ENCODE results near the gene RAN. TPM values are rescaled to one million over a fixed set of nuclear protein-coding genes. Genes with fewer than 3 reads are reported as not detected.
"Not testable (repeated sequence)": the region's sequence is repeated elsewhere in the genome, so short reads cannot be mapped to it uniquely, and the experiment has no call there.

RAN gene
- total RNA-seq = 894 and 920 TPM in 2 replicates

DNA sequence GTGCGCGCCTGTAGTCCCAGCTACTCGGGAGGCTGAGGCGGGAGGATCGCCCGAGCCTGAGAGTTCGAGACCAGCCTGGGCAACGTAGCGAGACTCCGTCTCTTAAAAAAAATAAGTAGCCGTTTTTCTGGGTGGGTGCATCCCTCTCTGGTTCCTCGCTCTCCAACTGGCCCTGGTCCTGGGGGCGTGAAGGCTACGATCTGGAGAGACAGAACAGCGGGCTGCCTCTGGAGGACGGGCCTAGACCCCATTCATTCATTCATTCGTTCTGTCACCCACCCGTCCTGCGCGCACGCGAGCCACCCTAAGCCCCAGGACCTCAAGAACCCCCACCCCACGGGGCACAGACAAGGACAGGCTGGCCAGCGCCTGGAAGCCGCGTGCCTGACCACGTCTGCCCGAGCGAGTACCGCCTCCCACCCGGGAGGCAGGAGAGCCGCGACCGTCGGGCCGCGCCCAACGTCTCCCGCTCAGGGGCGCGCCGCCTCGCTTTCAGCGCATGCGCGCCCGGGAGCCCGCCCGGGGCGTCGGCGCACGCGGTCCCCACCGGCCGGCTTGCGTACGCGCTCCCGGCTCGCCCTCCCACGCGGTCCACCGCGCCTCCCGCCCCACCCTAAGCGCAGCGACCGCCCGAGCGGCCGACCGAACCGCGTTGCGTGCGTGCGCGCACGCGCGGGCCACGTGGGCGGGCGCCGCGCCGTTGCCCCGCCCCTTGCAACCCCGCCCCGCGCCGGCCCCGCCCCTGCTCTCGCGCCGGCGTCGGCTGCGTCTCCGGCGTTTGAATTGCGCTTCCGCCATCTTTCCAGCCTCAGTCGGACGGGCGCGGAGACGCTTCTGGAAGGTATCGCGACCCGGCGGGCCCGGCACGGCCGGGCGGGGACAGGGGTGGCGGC lies at the start of gene RAN:
TSS of gene RAN (plus strand) at position 781 of the 893 bp plus-strand sequence. CDS start 528 bp downstream, outside the sequence.
- intact Hi-C loops (cut with micrococcal nuclease) = loop anchor here (1.0 to 10.0 kb wide), 11 partner anchors 9 to 1317 kb away; partner anchors contain the start of genes EP400, PUS1, SFSWAP and STX2

DNA sequence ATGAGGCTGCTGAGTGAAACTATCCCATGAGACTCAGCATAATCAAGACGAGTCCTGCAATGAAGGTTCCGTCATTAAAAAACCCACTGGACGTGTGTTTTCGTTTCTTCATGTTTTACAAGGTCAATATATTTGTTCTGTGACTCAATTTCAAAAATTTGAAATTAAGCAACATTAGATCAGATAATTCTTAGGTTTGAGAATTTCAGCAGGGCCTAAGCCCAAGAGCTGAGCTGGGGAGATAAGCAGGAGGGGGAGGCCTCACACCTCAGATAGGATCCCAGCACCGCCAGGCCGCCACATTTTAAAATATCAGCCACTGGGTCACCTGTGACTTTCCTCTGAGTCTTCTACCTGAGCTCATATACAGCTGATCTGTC lies 46.1 kb upstream of the RAN start:
- intact Hi-C loops (cut with micrococcal nuclease) = no loop called here

DNA sequence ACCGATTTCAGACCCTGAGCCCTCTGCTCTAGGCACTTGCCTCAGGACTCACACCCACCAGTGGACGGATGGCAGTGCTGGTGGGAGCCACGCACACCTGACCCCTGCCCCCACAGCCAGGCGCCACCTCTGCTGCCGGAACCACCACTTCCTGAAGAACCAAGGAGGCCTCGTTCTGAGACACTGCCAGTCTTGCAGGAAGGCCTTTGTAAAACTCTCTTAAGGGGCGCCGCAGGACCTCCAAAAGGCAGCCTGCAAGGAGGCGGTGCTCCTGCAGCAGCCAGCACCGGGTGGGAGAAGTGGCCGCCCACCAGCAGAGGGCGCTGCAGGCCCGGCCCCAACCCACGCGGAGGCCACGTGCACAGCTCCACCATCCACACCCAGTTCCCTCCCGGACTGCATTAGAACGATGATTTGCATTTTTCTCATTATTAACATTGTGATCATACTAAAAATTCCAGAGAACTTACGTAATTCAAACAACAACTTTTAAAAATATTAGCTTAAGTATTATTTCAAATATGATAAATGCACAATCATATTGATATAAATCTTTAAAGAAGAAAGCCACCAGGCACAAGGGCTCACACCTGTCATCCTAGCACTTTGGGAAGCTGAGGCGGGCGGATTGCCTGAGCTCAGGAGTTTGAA lies 45.6 kb upstream of the RAN start:
- intact Hi-C loops (cut with micrococcal nuclease) = no loop called here

DNA sequence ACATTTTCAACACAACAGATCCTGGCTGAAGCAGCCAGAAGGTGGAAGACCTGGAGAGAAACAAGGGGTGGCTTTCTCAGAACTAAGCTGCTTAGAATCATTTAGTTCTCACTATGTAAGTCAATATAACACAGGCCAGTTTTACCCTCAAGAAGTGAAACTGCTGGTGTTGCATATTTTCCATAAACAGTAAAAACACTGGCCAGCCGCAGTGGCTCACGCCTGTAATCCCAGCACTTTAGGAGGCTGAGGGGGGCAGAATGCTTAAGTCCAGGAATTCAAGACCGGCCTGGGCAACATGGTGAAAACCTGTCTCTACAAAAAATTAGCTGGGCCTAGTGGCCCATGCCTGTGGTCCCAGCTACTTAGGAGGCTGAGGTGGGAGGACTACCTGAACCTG lies 44.4 kb upstream of the RAN start:
- intact Hi-C loops (cut with micrococcal nuclease) = loop anchor here (1.0 kb wide), 1 partner anchor 11 kb away; no protein-coding TSS in a partner anchor

DNA sequence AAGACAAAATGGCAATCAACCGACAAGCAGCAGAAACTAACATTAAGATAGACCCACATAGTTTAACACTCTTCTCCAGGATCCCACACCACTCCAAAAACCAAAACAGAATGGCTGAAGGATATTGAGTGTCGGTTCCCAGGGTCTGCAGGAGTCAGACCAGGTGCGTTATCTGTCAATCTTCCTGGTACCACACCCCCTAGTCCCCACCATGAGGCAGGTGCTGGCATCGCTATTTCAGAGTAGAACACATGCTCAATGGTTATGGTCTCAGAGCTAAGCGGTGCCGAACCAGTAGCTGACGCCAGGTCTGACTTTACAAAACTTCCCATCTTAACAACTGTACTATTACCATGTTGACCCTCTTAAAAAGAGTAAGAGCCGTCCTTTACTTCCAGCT lies 43.0 kb upstream of the RAN start:
- intact Hi-C loops (cut with micrococcal nuclease) = no loop called here

DNA sequence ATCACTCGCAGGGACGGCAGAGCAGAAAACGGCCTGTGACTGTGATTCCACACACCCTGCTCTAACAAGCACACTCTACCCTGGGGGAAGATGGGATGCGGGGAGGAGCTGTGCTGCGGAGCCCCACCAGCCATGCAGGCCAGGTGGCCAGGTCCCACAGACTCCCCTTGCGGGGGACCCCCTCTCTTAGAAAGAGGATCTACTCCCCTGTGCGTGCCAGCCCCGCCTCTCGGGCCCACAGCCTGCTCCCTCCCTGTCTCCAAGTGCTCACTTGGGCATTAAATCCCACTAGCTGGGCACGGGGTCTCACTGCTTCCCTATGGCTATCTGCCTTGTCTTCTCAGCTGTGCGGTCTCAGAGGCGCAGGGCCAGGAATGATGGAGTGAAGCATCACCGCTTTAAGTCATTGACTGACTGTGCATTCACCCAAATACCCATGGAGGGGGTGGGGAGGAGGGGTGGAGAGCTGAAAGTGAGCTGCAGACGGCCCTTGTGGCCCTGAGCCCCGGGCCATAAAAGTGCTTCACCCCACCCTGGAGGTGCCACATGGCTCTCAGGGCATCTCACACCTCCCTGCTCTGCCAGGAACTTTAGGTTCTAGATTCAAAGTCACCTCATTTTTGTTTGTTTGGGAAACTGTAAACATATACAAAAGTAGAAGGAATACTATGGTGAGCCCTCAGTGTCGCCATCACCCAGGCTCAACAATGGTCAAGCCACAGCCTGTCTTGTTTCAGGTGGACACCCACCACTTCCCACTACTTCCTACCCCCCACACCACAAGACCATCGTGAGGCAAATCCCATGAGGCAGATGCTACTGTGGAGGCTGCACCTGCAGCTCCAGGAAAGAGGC lies 42.2 kb upstream of the RAN start:
- intact Hi-C loops (cut with micrococcal nuclease) = no loop called here

DNA sequence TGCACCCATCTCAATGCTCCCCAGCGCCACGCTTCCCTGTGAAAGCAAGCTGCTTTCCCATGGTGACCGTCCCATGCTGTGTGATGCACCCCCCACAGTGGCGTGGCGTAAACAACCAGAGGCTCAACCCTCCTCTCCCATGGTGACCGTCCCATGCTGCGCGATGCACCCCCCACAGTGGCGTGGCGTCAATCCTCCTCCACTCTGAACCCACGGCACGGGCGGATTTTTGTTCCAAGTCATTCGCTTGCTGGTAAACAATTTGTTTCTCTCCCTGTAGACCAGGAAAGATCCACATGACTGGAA lies 41.7 kb upstream of the RAN start:
- intact Hi-C loops (cut with micrococcal nuclease) = no loop called here

DNA sequence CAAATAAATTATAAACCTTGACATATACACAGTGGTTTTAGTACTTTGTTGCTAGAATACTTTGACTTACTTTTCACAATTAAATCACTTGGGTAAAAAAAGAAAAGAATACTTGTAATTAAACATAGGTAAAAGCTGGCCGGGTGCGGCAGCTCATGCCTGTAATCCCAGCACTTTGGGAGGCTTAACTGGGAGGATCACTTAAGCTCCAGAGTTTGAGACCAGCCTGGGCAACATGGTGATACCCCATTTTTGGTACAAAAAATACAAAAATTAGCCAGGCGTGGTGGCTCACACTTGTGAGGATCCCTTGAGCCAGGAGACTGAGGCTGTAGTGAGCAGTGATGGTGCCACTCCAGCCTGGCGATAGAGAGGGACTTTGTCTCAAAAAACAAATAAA lies 40.6 kb upstream of the RAN start:
- intact Hi-C loops (cut with micrococcal nuclease) = no loop called here

DNA sequence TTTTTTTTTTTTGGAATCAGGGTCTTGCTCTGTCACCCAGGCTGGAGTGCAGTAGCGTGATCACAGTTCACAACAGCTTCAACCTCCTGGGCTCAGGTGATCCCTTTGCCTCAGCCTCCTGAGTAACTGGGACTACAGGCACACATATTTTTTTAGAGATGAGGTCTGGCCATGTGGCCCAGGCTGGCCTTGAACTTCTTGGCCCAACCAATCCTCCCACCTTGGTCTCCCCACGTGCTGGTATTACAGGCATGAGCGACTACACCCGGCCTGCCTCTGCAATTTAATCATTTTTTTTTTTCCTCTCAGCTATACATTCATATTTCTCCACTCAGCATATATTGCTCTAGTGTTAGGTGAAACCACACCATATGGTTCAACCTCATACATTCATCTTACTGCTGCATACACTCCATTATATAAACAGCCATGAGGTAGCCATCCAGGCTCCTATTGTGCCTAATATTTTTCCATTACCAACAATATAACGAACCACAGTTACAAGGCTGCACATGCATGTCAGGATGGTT lies 39.9 kb upstream of the RAN start:
- intact Hi-C loops (cut with micrococcal nuclease) = no loop called here

DNA sequence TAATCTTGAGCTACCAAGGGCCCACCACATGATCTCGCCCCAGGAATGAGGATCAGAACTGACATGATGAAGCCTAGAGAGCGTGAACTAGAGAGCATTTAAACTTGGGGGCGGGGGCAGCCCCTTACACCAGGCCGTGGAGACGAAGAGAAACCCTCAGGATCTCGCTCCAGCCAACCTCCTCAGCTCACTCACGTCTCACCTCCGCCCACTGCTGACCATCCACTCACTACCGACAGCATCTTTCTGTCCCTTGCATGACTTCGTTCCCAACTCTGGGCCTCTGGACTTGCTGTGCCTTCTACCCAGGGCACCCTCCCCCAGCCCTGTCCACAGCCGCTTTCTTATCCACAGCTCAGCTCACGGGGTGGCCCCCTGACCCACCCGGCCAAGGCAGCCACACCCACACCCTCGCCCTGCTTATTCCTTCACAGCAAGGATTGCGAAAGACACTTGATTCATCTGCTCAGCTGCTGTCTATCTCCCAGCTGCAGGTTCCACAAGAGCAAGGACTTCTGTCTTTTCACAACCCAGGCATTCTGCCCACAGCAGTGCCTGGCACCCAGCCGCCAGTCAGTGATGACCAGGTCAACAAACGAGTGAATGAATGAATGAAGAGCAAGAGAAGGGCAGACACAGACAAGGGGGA lies 39.2 kb upstream of the RAN start:
- intact Hi-C loops (cut with micrococcal nuclease) = no loop called here

DNA sequence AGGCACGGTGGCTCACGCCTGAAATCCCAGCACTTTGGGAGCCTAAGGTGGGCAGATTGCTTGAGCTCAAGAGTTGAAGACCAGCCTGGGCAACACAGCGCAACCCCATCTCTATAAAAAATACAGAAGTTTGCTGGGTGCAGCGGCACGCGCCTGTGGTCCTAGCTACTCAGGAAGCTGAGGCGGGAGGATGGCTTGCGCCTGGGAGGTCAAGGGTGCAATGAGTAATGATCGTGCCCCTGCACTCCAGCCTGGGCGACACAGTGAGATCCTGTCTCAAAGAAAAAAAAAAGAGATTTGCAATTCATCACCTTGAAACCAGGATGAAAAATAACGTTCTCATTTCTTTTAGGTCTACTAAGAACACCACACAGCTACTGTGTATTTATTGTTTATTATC lies 36.9 kb upstream of the RAN start:
- intact Hi-C loops (cut with micrococcal nuclease) = loop anchor here (5.0 kb wide), 1 partner anchor 73 kb away; no protein-coding TSS in a partner anchor

DNA sequence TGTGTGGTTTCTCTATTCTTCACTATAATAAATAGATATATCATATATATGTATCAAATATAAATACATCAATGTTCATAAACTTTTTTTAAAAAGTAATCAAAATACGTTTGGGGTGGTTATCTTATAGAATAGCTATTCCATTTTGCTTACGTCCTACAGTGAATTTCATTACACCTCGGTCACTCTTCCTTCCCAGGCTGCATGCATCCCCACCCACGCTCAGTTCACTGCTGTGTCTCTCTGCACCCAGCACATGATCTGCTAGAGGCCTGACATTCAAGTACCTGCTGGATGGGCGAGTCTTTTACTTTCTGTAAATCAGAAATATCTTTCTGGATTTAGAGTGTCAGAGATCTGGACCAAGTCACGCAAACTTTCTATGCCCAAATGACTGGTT lies 36.4 kb upstream of the RAN start:
- intact Hi-C loops (cut with micrococcal nuclease) = loop anchor here (5.0 kb wide), 1 partner anchor 73 kb away; no protein-coding TSS in a partner anchor

DNA sequence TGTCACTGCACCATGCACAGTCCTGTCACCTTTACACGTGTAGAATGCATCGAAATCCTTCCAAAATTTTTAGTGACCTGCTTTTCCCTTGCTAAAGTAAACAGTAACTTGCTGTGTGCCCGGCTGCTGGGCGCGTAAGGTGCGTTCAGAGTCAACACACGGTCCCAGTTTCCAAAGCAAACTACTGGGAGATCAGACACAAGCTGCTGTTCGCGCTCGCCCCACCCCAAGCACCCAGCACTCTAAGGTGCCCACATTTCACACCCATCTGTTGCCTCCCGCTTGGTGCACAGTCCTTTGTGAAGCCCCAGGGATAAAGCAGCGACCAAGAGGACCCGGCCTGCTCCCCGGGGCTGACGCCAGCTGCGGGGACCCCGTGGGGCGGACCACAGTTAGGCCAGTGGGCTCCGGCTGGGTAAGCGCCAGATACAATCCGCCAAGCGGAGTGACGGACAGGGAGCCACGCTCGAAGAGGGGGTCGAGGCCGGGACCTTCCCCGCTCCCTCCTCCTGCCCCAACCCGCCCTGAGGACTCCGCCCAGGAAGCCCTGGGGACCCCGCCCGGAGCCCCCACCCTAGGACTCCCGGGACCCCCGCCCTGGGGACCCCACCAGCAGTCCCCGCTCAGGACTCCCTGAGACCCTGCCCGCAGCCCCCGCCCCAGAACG lies 33.4 kb upstream of the RAN start:
- intact Hi-C loops (cut with micrococcal nuclease) = loop anchor here (1.0 to 5.0 kb wide), 4 partner anchors 11 to 1110 kb away; partner anchors contain the start of gene EP400

DNA sequence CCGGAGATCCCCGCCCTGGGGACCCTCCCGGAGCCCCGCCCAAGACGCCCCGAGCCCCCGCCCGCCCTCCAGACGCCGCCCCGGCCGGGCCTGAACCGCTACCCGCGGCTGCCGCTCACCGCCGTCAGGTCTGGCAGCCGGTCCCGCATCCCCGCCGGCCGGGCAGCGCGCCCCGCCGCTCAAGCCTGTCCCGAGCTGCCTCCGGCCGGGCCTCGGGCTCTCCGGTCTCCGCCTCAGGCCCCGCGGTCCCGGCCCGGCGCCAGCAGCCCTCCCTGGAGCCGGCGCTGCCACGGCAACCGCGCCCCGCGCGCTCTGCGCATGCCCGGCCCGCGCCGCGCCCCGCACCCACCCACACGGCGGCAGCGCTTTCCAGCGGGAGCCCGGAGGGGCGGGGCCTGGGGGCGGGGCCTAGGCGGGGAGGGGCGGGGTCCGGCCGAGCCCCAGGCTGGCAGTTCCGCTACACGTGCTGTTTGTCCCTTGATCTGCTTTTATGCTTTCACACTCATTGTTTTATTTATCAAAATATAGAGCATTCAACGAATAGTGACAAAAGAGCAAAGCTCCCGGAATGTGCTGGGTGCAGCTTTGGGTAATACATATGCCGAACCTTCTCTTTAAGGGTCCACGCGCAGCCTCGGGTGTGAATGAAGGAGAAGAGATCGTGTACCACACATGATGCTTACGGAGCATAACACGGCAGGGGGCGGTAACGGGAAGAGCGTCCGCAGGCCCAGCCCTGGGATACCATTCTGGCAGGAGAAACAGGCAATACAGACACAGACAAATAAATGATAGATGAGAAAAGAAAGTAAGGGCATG lies 32.7 kb upstream of the RAN start, which contains the start of gene STX2:
TSS of gene STX2 (minus strand) at position 300 of the 819 bp plus-strand sequence. CDS start at position 149, 151 bp downstream.
- intact Hi-C loops (cut with micrococcal nuclease) = loop anchor here (1.0 to 5.0 kb wide), 6 partner anchors 12 to 1110 kb away; partner anchors contain the start of gene EP400

DNA sequence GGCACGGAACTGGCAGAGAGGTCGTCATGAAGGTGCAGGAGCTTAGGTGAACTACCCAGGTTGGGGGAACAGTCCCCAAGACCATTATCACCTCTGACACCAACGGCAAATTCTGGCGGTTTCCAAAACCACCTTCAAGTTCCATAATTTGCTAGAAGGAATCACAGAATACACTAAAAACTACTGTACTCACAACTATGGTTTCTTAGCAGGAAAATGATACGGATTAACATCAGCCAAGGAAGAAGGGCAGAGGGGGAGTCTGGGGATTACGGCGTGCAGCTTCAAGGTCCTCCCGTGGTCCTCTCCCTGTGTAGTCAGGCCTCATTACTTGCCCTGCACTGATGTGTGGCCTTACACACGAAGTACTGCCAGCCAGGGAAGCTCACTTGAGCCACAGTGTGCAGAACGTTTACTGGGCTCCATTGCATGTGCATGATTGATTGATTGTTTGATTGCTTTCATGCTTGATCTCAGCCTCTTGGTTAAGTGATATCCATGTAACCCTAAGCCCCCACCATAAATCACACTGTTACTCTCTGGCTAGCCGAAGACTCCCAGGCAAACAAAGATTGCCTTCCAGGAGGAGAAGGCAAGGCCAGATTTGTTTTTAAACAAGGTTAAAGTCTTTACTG lies 32.0 kb upstream of the RAN start:
- intact Hi-C loops (cut with micrococcal nuclease) = loop anchor here (1.0 to 5.0 kb wide), 5 partner anchors 21 to 1109 kb away; partner anchors contain the start of gene EP400

DNA sequence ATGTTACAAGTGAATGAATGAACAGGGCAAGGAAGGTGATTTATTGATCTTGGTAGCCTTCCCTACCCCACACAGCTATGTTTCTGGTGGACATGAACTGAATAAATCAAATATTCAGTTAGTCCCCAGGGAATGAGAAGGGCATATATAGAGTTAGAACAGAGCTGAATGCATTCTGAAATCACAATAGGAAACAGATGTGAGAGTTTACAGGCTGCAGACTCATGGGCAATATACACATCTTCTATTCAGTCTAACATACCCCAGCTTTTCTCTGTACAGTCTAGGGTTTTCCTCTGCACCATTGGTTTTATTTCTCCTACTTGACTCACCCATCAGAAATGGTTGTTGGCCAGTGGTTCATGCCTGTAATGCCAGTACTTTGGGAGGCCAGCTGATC lies 25.5 kb upstream of the RAN start:
- intact Hi-C loops (cut with micrococcal nuclease) = no loop called here

DNA sequence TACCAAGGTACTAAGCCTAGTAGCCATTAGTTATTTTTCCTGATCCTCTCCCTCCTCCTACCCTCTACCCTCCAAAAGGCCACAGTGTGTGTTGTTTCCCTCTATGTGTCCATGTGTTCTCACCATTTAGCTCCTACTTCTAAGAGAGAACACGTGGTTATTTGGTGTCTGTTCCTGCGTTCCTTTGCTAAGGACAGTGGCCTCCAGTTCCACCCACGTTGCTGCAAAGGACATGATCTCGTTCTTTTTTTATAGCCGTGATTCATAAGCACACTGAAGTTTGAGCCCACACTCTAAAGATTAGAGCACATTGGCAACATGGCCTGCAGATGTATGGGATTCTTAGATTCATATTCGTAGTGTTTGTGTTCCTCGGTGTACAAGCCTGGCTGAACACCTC lies 24.8 kb upstream of the RAN start:
- intact Hi-C loops (cut with micrococcal nuclease) = no loop called here

DNA sequence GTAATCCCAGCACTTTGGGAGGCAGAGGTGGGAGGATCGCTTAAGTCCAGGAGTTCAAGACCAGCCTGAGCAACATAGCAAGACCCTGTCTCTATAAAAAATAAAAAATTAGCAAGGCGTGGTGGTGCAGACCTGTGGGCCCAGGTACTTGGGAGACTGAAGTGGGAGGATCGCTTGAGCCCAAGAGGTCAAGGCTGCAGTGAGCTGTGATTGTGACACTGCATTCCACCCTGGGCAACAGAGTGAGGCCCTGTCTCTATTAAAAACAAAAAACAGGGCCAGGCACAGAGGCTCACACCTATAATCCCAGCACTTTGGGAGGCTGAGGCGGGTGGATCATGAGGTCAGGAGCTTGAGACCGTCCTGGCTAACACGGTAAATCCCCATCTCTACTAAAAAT lies 23.8 kb upstream of the RAN start:
- intact Hi-C loops (cut with micrococcal nuclease) = not testable (repeated sequence)

Data from T-helper 1 cell treated with Interleukin-12 subunit alpha and Interleukin-12 subunit beta and Interleukin-4 antibody, amounts not matched to agents 30 ng/mL and 1 ng/mL, for 36 hours (primary cell).